Trophoblast cell (in vitro differentiated cells and primary cell): ENCODE measurements around the gene TMEM101. TPM values are rescaled to one million over a fixed set of nuclear protein-coding genes. Genes with fewer than 3 reads are reported as not detected.

Experiments
- DNase-seq, 2 donors: peaks; one replicate each; pipeline ENCODE4 v3.0.0-alpha.2; 2016
- H2AFZ ChIP-seq: 2 replicates; pipeline ENCODE4 v1.6.1; 2013; ENCODE audit warnings: low read length, moderate library complexity, mild to moderate bottlenecking; ENCODE audit not compliant: insufficient read depth, poor library complexity
- H2AK5ac ChIP-seq: 2 replicates; pipeline ENCODE4 v1.6.1; 2013; ENCODE audit warnings: mild to moderate bottlenecking, low read length
- H2BK120ac ChIP-seq: 2 replicates; pipeline ENCODE4 v1.6.1; 2013; ENCODE audit warnings: low read length, mild to moderate bottlenecking, moderate library complexity; ENCODE audit not compliant: insufficient read depth, poor library complexity
- H2BK12ac ChIP-seq: 2 replicates; pipeline ENCODE4 v1.6.1; 2013; ENCODE audit warnings: mild to moderate bottlenecking, low read length, moderate library complexity
- H2BK5ac ChIP-seq: 2 replicates; pipeline ENCODE4 v1.6.1; 2013; ENCODE audit warnings: low read length, low read depth, moderate library complexity, mild to moderate bottlenecking; ENCODE audit not compliant: poor library complexity
- H3K14ac ChIP-seq: 2 replicates; pipeline ENCODE4 v1.6.1; 2013; ENCODE audit warnings: mild to moderate bottlenecking, low read length
- H3K18ac ChIP-seq: 2 replicates; pipeline ENCODE4 v1.6.1; 2013; ENCODE audit warnings: mild to moderate bottlenecking, low read length
- H3K23ac ChIP-seq: 2 replicates; pipeline ENCODE4 v1.6.1; 2013; ENCODE audit warnings: low read length
- H3K27ac ChIP-seq: 2 replicates; pipeline ENCODE4 v1.5.1; 2013; ENCODE audit warnings: low read depth, mild to moderate bottlenecking, inconsistent platforms, low read length, moderate library complexity
- H3K27me3 ChIP-seq: 2 replicates; pipeline ENCODE4 v1.6.1; 2013; ENCODE audit warnings: inconsistent platforms, mild to moderate bottlenecking, low read length, moderate library complexity; ENCODE audit not compliant: insufficient read depth
- H3K36me3 ChIP-seq, 2 experiments: 1 replicate in 1 of 2; 2 replicates in 1 of 2; pipeline ENCODE4 v1.6.1; 2013; ENCODE audit warnings: low read length in 2 of 2, mild to moderate bottlenecking in 2 of 2, moderate library complexity in 1 of 2; ENCODE audit not compliant: insufficient read depth in 2 of 2, control insufficient read depth in 1 of 2
- H3K4ac ChIP-seq: 2 replicates; pipeline ENCODE4 v1.6.1; 2013; ENCODE audit warnings: low read depth, mild to moderate bottlenecking, low read length, moderate library complexity
- H3K4me1 ChIP-seq, 2 experiments: 1 replicate in 1 of 2; 2 replicates in 1 of 2; pipeline ENCODE4 v1.6.1; 2013; ENCODE audit warnings: low read length in 2 of 2, mild to moderate bottlenecking in 2 of 2, moderate library complexity in 1 of 2; ENCODE audit not compliant: insufficient read depth in 2 of 2, control insufficient read depth in 1 of 2
- H3K4me2 ChIP-seq: 2 replicates; pipeline ENCODE4 v1.6.1; 2013; ENCODE audit warnings: inconsistent platforms, mild to moderate bottlenecking, low read length, moderate library complexity
- H3K4me3 ChIP-seq: 2 replicates; pipeline ENCODE4 v1.5.1; 2013; ENCODE audit warnings: mild to moderate bottlenecking, low read depth, low read length, inconsistent platforms
- H3K79me1 ChIP-seq: one replicate; pipeline ENCODE4 v1.6.1; 2013; ENCODE audit warnings: low read length
- H3K79me2 ChIP-seq: 2 replicates; pipeline ENCODE4 v1.6.1; 2013; ENCODE audit warnings: low read length, mild to moderate bottlenecking; ENCODE audit not compliant: control insufficient read depth, insufficient read depth, poor library complexity
- H3K9ac ChIP-seq: 2 replicates; pipeline ENCODE4 v1.6.1; 2013; ENCODE audit warnings: mild to moderate bottlenecking, low read length
- H3K9me3 ChIP-seq: 2 replicates; pipeline ENCODE4 v1.6.1; 2013; ENCODE audit warnings: low read depth, mild to moderate bottlenecking, control low read depth, inconsistent platforms, low read length; ENCODE audit not compliant: insufficient read depth
- H4K12ac ChIP-seq: 2 replicates; pipeline ENCODE4 v1.6.1; 2013; ENCODE audit warnings: low read depth, mild to moderate bottlenecking, low read length, moderate library complexity
- H4K8ac ChIP-seq: 2 replicates; pipeline ENCODE4 v1.6.1; 2013; ENCODE audit warnings: low read depth, mild to moderate bottlenecking, low read length, moderate library complexity
- H4K91ac ChIP-seq: one replicate; pipeline ENCODE4 v1.6.1; 2013; ENCODE audit warnings: low read depth, mild to moderate bottlenecking, low read length, moderate library complexity
- WGBS: extraction: QIAGEN DNeasy Blood & Tissue Kit; methylation state at CpG from one replicate; pipeline ENCODE4 v1.1.7; 2013; ENCODE audit warnings: missing lambda C conversion rate; ENCODE audit not compliant: insufficient read length, insufficient coverage; ENCODE audit errors: extremely low coverage; 5-methylcytosine and 5-hydroxymethylcytosine counted together
- polyA plus RNA-seq: library from polyadenylated mRNA; stranded (reverse); fragments of 200-250 nt; gene quantifications from 2 replicates; pipeline ENCODE4 v1.2.3, GENCODE V29; 2013

The TMEM101 gene
- 18.6 and 19.3 TPM in 2 replicates for polyA plus RNA-seq

DNA sequence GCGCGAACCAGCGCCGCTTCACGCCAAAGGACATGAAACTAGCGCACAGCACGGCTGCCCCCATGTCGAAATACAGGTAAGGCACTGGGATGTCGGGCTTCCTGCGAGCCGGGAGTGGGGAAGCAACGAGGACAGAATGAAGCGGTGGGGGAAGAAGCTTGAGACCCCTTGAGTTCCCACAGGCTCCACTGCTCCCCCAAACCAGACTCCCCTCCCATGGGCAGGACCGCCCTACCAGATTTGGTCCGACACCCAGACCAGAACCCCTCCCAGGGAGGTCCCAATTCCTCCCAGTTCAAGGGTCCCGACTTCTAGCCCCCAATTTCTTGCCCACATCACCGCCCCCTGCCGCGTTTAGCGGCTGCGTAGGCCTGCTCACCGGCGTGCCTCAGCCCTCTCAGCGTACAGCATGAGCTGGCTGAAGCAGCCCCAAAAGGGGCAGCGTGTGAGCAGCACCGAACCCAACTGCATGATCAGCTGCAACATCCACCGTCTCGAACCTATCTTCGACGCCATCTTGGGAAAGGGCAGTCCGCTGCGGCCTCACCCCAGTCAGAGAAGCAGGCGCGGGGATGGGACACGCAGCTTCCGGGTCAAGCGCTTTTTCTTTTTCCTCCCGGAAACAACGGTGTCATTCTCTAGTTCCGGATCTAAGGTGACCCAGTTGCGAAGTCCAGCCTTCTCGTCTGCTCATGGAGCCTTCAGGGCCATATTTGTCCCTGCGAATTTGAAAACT is at the start of gene TMEM101:
Gene TMEM101 (minus strand): TSS at position 527 of the 736 bp plus-strand sequence. CDS start 11 bp downstream, at position 516.
- no CpG with 5 or more reads among the region's 43 CpGs for WGBS
- H3K27ac ChIP-seq: peak within 1 kb of the TSS; percentile 77
- H3K9me3 ChIP-seq: no peaks in the 10 kb centered on the region
- H3K79me2 ChIP-seq: peaks cover 7% of the 10 kb centered on the region
- peak; percentile 88 to 96 for DNase-seq
- H3K4me3 ChIP-seq: peak within 1 kb of the TSS; percentile 96
- peak within 1 kb of the TSS; percentile 95 for H4K8ac ChIP-seq
- no peaks in the 10 kb centered on the region for H3K27me3 ChIP-seq
- H3K18ac ChIP-seq: peak within 1 kb of the TSS; percentile 92
- H3K4ac ChIP-seq: peak within 1 kb of the TSS; percentile 59
- H4K91ac ChIP-seq: peak within 1 kb of the TSS; percentile 91
- H3K4me1 ChIP-seq: peaks cover 0 to 4% of the 10 kb centered on the region in 2 experiments
- peak within 1 kb of the TSS; percentile 91 for H3K4me2 ChIP-seq
- H2BK5ac ChIP-seq: peak within 1 kb of the TSS; percentile 38
- peak within 1 kb of the TSS; percentile 87 for H2AFZ ChIP-seq
- H2BK12ac ChIP-seq: no peak within 1 kb of the TSS
- peaks cover 5% of the 10 kb centered on the region for H3K79me1 ChIP-seq
- H4K12ac ChIP-seq: peak within 1 kb of the TSS; percentile 87
- peak within 1 kb of the TSS; percentile 73 for H2BK120ac ChIP-seq
- H3K9ac ChIP-seq: peak within 1 kb of the TSS; percentile 98
- peak within 1 kb of the TSS; percentile 44 for H2AK5ac ChIP-seq
- H3K23ac ChIP-seq: no peak within 1 kb of the TSS
- H3K14ac ChIP-seq: peak within 1 kb of the TSS; percentile 92
- peaks cover 10 to 11% of the 10 kb centered on the region in 2 experiments for H3K36me3 ChIP-seq

DNA sequence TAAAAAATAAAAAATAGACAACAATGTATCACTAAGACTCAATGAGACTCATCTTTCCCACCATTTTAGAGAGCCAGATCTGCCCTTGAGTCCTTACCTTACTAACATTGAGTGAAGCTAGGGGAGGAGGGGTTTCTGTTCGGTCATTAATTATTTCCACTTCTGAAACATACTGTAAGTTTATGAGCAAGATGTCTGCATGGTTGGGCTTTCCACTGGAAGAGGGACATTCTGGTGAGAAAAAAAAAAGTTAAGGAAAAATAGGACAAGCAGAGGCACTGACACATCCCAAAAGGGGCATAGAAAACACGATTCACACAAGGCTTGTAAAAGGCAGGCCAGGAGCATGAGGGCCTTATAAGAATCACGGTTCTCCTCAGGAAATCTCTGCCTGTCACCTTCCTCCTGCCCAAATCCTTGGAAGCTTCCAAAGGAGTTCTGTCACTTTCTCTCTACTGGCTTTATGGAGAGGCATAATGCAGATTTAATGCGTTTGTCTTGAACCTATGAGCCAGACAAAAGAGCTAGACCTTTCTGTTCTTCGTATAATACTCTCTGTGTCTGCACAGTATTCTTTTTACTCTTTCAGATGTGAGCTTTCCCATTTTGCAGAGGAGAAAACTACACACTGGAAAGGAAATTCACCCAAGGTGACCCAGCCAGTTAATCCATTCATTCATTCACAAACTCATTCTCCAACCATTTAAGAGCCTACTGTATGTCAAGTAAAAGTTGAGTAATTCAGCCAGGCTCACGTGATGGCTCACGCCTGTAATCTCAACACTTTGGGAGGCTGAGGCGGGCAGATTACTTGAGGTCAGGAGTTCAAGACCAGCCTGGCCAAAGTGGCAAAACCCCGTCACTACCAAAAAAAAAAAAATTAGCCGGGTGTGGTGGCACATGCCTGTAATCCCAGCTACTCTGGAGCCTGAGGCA is 49.2 kb upstream of the TMEM101 start:
- no peak overlapping the region for H4K8ac ChIP-seq
- no peak overlapping the region for H2BK5ac ChIP-seq
- H4K91ac ChIP-seq: no peak overlapping the region
- peaks cover 9% of the 10 kb centered on the region for H3K79me1 ChIP-seq
- no peak overlapping the region for H3K27ac ChIP-seq
- H3K27me3 ChIP-seq: no peaks in the 10 kb centered on the region
- H3K14ac ChIP-seq: no peak overlapping the region
- H3K18ac ChIP-seq: no peak overlapping the region
- H2AFZ ChIP-seq: no peak overlapping the region
- peak overlapping the region; percentile 5 for H3K4ac ChIP-seq
- H3K9me3 ChIP-seq: no peaks in the 10 kb centered on the region
- no peak for DNase-seq
- H3K9ac ChIP-seq: no peak overlapping the region
- no peak overlapping the region for H2BK12ac ChIP-seq
- H3K36me3 ChIP-seq: peaks cover 10 to 18% of the 10 kb centered on the region in 2 experiments
- H3K4me1 ChIP-seq: peaks cover 0 to 1% of the 10 kb centered on the region in 2 experiments
- no peak overlapping the region for H2BK120ac ChIP-seq
- H3K79me2 ChIP-seq: peaks cover 19% of the 10 kb centered on the region
- no peak overlapping the region for H2AK5ac ChIP-seq
- H3K4me2 ChIP-seq: no peak overlapping the region
- H3K4me3 ChIP-seq: no peak overlapping the region
- no CpG with 5 or more reads among the region's 10 CpGs for WGBS
- H3K23ac ChIP-seq: no peak overlapping the region
- no peak overlapping the region for H4K12ac ChIP-seq

DNA sequence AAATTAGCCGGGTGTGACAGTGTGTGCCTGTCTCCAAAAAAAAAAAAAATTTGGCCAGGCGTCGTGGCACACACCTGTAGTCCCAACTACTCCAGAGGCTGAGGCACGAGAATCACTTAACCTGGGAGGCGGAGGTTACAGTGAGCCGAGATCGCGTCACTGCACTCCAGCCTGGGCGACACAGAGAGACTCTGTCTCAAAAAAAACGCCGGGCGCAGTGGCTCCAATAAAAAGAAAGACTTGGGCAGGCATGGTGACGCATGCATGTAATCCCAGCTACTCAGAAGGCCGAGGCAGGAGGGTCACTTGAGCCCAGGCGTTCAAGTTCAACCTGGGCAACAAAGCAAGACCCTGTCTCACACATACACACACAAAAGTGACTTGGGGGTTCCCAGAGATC is 48.1 kb upstream of the TMEM101 start:
- DNase-seq: no peak
- no peak overlapping the region for H4K8ac ChIP-seq
- H4K91ac ChIP-seq: no peak overlapping the region
- no peak overlapping the region for H3K23ac ChIP-seq
- no peak overlapping the region for H3K4me3 ChIP-seq
- H3K9ac ChIP-seq: no peak overlapping the region
- peak overlapping the region; percentile 78 for H3K4ac ChIP-seq
- peaks cover 9% of the 10 kb centered on the region for H3K79me1 ChIP-seq
- H3K4me2 ChIP-seq: no peak overlapping the region
- no peak overlapping the region for H3K18ac ChIP-seq
- no peak overlapping the region for H2BK5ac ChIP-seq
- no peak overlapping the region for H3K27ac ChIP-seq
- no peak overlapping the region for H2AK5ac ChIP-seq
- H2AFZ ChIP-seq: no peak overlapping the region
- H3K27me3 ChIP-seq: no peaks in the 10 kb centered on the region
- no peak overlapping the region for H2BK12ac ChIP-seq
- no peak overlapping the region for H3K14ac ChIP-seq
- H3K36me3 ChIP-seq: peaks cover 14 to 25% of the 10 kb centered on the region in 2 experiments
- no CpG with 5 or more reads among the region's 15 CpGs for WGBS
- H2BK120ac ChIP-seq: no peak overlapping the region
- no peaks in the 10 kb centered on the region for H3K9me3 ChIP-seq
- peaks cover 21% of the 10 kb centered on the region for H3K79me2 ChIP-seq
- no peak overlapping the region for H4K12ac ChIP-seq
- peaks cover 0 to 1% of the 10 kb centered on the region in 2 experiments for H3K4me1 ChIP-seq

- Histone ChIP-seq H3K27me3 (no peaks in the 10 kb centered on the region), H3K4ac (no peak overlapping the region), H2BK5ac (no peak overlapping the region), H3K18ac (no peak overlapping the region), H3K27ac (no peak overlapping the region), H3K9me3 (no peaks in the 10 kb centered on the region), H2BK12ac (no peak overlapping the region), H3K79me1 (peaks cover 9% of the 10 kb centered on the region), H4K8ac (no peak overlapping the region), H3K9ac (no peak overlapping the region), H2BK120ac (no peak overlapping the region), H3K79me2 (peaks cover 21% of the 10 kb centered on the region), H3K36me3 (peaks cover 19 to 29% of the 10 kb centered on the region in 2 experiments), H3K23ac (no peak overlapping the region), H4K91ac (no peak overlapping the region), H2AFZ (no peak overlapping the region), H3K4me1 (peaks cover 0 to 1% of the 10 kb centered on the region in 2 experiments), H4K12ac (no peak overlapping the region), H2AK5ac (no peak overlapping the region), H3K4me2 (no peak overlapping the region), H3K14ac (no peak overlapping the region), H3K4me3 (no peak overlapping the region)
- no CpG with 5 or more reads among the region's 1 CpG for WGBS
- peak; percentile 57 to 84 for DNase-seq
These were observed 46.7 kb upstream of the TMEM101 start for GRCh38 chr17:44061446-44061845.
